HEK293 (cell line): Measurements from ENCODE around the gene DDX46.

Source experiments
- ATF2 ChIP-seq: fragments of 450-650 bp; formaldehyde crosslinking; IDR thresholded peaks from 2 replicates; pipeline ENCODE4 v1.5.1; 2016; ENCODE audit warnings: missing biosample characterization, missing genetic modification characterization, low read depth
- KLF16 ChIP-seq: fragments of 450-650 bp; formaldehyde crosslinking; IDR thresholded peaks from 2 replicates; pipeline ENCODE4 v1.5.1; 2017; ENCODE audit warnings: missing biosample characterization, missing genetic modification characterization
- ZBTB21 ChIP-seq: fragments of 450-650 bp; formaldehyde crosslinking; IDR thresholded peaks from 2 replicates; pipeline ENCODE4 v1.5.1; 2017; ENCODE audit warnings: missing biosample characterization, missing genetic modification characterization
- ZNF501 ChIP-seq: fragments of 450-650 bp; formaldehyde crosslinking; IDR thresholded peaks from 2 replicates; pipeline ENCODE4 v1.5.1; 2016; ENCODE audit warnings: missing biosample characterization, missing genetic modification characterization

GRCh38 chr5:134840811-134841210 lies 82.2 kb downstream of the DDX46 start:
- TF ChIP-seq ZBTB21 (tag by site-specific recombination) (no peak), KLF16 (tag by site-specific recombination) (no peak), ZNF501 (tag by site-specific recombination) (no peak), ATF2 (no peak)
